CD4-positive, alpha-beta T cell treated with Interferon gamma for 1 hour (primary cell): ENCODE results near the gene SLC4A2.

Source experiments
- DNase-seq: peaks from one replicate; pipeline ENCODE4 v3.0.0-alpha.2; 2020

SLC4A2 gene

GRCh38 chr7:151099486-151100211, 40.3 kb downstream of the SLC4A2 start:
- DNase-seq = no peak

- DNase-seq = no peak
Measured at GRCh38 chr7:151100921-151101320, 41.5 kb downstream of the SLC4A2 start.

GRCh38 chr7:151101621-151102396, 42.4 kb downstream of the SLC4A2 start:
- no peak for DNase-seq

DNA sequence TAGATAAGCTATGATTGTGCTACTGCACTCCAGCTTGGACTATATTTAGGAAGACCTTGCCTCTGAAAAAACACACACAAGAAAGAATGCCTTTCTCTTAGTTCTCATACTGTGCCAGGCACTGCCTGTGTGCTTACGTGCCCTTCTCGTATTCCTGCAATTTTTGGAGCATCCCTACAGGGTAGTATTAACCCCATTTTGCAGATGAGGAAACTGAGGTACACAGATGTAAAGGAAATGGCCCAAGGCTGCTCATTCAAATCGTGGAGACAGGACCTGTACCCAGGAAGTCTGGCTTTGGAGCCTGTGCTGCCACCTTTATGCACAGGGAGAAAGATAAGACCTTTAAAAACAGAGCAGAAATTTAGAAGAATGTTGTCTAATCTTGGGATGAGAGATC, 43.6 kb downstream of the SLC4A2 start:
- DNase-seq = no peak

DNA sequence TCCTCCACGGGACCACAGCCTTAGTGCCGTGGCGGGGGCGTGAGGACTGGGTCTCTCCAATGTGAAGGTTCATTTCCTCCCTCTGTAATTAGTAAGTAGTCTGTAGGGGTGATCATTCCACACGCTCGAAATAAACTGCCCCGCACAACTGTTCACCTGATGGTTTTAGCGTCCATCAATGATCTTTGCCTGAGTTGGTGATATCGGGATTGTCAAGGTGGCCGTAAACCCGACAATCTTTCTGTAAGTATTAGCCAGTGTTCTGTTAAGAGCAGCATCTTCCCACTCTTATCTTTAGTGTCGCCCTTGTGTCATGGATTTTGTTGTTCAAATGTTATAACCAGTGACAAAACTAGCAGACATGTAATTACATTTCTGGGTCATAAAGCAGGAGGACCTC, 44.6 kb downstream of the SLC4A2 start:
- no peak for DNase-seq

DNA sequence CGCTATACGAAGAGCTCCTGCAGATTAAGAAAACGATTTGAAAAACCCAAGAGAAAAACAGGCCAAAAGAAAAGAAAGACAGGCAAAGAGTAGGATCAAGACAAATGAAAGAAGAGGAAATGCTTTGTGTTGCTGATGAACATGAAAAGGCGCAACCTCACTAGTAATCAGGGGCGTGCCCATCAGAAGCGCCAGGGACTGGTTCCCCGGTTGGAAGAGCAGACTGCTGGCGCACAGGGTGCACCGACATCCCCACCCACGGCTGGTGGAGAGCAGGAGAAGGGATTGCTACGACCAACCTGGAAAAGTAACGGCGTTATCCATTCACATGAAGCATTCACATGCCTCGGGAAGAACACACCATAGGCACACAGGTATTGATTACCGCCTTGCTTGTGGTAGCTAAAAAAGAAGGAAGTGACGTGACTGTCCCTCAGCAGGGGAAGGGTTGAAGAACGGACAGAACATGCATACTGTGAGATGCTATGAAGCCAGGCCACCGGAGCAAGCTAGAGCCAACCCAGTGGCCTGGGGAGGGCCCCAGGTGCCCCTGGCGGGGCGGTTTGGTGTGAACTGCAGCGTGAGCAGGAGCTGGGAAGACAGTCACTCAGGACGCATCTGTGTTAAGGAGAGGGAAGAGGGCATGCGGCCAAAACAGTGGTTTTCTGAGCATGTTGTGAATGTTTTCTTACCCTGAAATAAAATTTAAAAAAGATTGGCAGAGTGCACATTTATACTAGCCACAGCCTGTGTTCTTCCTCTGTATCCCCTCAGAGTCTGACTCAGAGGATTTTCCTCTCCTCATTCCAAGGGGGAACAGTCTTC, 45.2 kb downstream of the SLC4A2 start:
- no peak for DNase-seq

- DNase-seq = no peak
Measured at GRCh38 chr7:151107882-151108281, 48.5 kb downstream of the SLC4A2 start.

DNA sequence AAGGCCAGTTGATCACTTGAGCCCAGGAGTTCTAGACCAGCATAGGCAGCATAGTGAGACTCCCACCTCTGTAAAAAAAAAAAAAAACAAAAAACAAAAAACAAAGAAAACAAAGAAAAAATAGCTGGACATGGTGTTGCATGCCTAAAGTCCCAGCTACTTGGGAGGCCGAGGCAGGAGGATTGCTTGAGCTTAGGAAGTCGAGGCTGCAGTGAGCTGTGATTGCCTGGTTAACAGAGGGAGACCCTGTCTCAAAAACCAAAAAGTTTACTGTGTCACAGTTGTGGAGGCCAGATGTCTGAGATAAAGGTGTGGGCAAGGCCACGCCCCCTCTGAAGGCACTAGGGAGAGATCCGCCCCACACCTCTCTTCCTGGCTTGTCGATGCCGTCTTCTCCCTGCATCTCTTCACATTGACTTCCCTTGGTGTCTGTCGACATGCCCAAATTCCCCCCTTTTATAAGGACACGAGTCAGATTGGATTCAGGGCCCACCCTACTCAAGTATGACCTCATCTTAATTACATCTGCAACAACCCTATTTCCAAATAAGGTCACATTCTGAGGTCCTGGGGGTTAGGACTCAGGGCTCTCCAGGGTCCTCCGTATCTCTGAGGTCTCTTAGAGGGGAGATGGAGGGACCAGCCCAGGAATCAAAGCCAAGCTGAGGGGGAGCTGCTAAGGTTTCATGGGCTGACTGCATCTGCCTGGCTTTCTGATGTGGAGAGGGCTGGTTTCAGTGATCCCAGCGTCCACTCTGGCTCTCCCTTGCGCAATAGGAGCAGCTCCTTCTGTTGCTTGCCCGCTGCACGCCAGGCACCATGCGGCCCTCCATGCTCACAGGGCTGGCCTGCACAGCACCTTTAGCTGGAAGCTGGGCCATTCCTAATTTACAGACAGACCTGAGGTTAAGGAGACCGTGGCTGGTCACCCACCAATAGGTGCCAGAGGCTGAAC, 50.0 kb downstream of the SLC4A2 start:
- no peak for DNase-seq

DNA sequence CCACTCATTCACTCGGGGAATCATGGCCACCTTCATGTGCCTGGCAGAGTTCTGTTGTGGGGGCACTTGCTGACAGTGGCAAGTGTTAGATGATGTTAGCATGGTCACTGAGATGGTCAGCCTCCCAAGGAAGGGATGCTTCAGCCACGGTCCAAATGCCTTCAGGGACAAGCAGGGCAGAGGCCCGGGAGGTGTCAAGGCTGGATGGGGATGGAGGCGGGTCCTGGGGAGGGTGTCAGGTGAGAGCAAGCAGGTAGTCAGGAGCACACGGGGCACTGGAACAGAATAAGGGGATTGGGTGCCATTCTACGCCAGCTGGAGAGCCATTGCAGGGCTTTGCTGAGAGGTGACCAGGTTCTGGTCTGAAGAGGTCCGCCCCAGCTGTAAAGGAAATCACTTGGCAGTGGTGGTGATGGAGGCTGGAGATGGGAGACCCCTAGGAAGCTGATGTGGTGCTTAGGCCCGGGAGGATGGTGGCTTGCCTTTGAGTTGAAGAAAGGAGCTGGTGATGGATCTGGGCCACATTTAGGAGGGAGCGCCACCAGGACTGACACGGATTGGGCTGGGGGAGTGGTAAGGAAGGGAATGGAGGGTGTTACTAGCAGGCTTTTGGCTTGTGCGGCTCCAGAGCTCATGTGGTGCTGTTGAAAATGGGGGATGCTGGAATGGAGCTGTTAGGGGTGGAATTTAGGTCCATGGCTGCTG, 51.0 kb downstream of the SLC4A2 start:
- no peak for DNase-seq

- peak; percentile 65 for DNase-seq
Measured at GRCh38 chr7:151110941-151111645, 51.7 kb downstream of the SLC4A2 start.

- no peak for DNase-seq
Measured at GRCh38 chr7:151113344-151114150, 54.2 kb downstream of the SLC4A2 start.

DNA sequence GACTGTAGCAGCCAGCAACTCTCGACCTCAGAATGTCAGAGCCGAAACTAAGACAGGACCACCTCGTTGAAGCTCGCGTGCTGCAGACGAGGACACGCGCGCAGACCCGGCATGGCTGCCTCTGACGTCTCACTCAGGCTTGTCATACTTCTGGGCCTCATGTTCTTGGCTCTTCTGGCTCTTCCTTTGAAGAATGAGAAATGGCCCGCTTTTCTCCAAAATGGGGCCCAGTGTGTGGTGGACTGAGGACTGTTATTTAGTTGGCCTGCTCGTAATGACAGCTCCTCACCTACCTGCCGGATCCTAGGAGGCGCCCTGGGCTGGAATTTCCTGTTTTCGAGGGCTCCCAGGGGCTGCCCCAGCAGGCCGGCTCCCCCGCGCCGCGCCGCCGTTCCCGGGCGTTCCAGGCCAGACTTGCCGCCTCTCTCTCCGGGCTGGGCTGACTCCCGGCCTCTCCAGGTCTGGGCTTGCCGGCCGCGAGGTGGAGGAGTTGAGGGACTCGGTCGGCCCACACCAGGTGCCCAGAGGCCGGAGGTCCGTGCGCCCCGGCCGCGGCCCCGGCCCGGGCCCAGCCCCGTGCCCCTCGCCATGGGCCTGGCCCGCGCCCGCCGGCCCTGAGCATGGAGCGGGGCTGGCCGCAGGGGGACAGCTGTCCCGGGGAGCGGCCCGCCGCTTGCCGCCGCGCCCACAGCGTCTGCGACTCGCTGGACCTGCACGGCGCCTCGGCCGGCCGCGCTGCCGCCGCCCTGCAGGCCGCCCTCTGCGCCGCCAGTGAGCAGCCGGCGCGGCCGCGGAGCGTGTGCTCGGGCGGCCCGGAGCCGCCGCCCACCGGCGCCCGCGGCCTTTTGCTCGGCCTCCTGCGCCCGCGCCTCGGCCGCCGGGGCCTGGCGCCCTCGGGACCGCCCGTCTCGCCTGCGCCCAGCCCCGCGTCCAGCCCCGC, 55.0 kb downstream of the SLC4A2 start:
- no peak for DNase-seq

GRCh38 chr7:151115121-151115835, 55.9 kb downstream of the SLC4A2 start:
- no peak for DNase-seq

DNA sequence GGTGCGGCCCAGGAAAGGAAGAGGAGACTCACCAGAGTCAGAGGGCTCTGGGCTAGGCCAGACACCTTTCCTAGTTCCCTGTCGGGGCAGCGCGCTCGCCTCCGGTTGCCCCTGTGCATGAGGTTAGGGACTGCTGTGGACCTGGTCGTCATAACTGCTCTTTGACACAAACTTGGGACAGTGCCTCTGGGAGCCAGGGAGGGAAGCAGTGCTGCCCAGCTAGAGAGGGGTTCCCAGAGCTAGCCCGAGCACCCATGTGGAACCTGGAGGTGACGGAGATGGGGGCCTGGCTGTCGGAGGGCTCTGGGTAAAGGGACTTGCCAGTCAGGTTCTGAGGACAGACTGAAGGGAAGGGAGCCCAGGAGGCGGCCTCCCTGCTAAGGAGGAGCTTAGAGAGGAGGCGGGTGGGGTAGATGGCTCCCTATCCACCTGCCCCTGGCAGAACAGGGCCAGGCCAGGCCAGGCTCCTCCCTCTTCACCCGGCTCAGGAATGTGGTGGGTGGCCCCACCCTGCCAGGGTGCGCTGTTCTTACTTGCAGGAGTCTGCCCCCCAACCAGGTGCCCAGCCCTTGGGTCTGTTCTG, 56.5 kb downstream of the SLC4A2 start:
- no peak for DNase-seq

GRCh38 chr7:151116603-151117440, 57.4 kb downstream of the SLC4A2 start:
- DNase-seq = no peak

DNA sequence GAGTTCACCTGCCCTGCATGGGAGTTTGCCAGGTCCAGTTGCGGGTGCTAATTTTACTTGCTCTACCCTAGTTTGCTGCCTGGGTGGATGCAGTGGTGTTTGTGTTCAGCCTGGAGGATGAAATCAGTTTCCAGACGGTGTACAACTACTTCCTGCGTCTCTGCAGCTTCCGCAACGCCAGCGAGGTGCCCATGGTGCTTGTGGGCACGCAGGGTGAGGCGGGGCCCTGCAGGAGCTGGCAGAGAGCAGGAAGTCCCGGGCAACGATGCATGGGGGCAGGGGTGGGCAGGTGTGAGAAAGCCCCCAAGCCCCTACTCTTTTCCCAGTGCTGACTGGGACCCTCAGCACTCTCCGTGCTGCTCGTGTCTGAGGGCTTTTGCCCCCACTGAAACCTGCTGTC, 58.2 kb downstream of the SLC4A2 start:
- peak; percentile 24 for DNase-seq
